GM12891 (cell line): Measurements from ENCODE around the gene SLC25A30.

Experiments
- POLR2A ChIP-seq: IDR thresholded peaks from 2 replicates; pipeline ENCODE4 v1.6.1; 2011; ENCODE audit warnings: low read depth, low read length, control low read depth
- POLR2AphosphoS5 ChIP-seq: IDR thresholded peaks from 2 replicates; pipeline ENCODE4 v1.6.1; 2011; ENCODE audit warnings: low read depth, low read length, control low read depth
- SPI1 ChIP-seq: IDR thresholded peaks from 2 replicates; pipeline ENCODE4 v1.6.1; 2011; ENCODE audit warnings: low read depth, low read length, control low read depth

- no peak for TF ChIP-seq POLR2A
- no peak for TF ChIP-seq POLR2AphosphoS5
- TF ChIP-seq SPI1: no peak
Measured at GRCh38 chr13:45412274-45413049, 5.7 kb downstream of the SLC25A30 start.
